BE2C (cell line): Measurements from ENCODE around the gene CXCL1. TPM values are rescaled to one million over a fixed set of nuclear protein-coding genes. Genes with fewer than 3 reads are reported as not detected.

ENCODE experiments used
- DNase-seq: peaks from one replicate; pipeline ENCODE4 v3.0.0-alpha.2; 2020
- H3K27me3 ChIP-seq: fragments of 250-450 bp; sonication (Bioruptor Pico); 2 replicates; pipeline ENCODE4 v1.5.1; 2020; ENCODE audit warnings: mild to moderate bottlenecking
- H3K36me3 ChIP-seq: fragments of 250-450 bp; sonication (Bioruptor Pico); 2 replicates; pipeline ENCODE4 v1.5.1; 2020; ENCODE audit warnings: mild to moderate bottlenecking
- H3K4me1 ChIP-seq: fragments of 250-450 bp; sonication (Bioruptor Pico); 2 replicates; pipeline ENCODE4 v1.5.1; 2020
- H3K4me3 ChIP-seq: 2 replicates; pipeline ENCODE4 v1.5.1; 2011; ENCODE audit warnings: low read depth, low read length
- H3K9me3 ChIP-seq: fragments of 250-450 bp; sonication (Bioruptor Pico); 2 replicates; pipeline ENCODE4 v1.5.1; 2020
- polyA plus RNA-seq: library from polyadenylated mRNA; unstranded; fragments of >200 nt; gene quantifications from one replicate; pipeline ENCODE4 v1.2.1, GENCODE V29; 2012; ENCODE audit warnings: low read depth, missing spikeins; ENCODE audit not compliant: insufficient read length, insufficient read depth
- TF ChIP-seq, protein P1 (sequence below): IDR thresholded peaks from 2 replicates; pipeline ENCODE4 v1.5.1; 2012; ENCODE audit warnings: mild to moderate bottlenecking, low read depth, low read length

Gene CXCL1
- polyA plus RNA-seq, result not detected

DNA sequence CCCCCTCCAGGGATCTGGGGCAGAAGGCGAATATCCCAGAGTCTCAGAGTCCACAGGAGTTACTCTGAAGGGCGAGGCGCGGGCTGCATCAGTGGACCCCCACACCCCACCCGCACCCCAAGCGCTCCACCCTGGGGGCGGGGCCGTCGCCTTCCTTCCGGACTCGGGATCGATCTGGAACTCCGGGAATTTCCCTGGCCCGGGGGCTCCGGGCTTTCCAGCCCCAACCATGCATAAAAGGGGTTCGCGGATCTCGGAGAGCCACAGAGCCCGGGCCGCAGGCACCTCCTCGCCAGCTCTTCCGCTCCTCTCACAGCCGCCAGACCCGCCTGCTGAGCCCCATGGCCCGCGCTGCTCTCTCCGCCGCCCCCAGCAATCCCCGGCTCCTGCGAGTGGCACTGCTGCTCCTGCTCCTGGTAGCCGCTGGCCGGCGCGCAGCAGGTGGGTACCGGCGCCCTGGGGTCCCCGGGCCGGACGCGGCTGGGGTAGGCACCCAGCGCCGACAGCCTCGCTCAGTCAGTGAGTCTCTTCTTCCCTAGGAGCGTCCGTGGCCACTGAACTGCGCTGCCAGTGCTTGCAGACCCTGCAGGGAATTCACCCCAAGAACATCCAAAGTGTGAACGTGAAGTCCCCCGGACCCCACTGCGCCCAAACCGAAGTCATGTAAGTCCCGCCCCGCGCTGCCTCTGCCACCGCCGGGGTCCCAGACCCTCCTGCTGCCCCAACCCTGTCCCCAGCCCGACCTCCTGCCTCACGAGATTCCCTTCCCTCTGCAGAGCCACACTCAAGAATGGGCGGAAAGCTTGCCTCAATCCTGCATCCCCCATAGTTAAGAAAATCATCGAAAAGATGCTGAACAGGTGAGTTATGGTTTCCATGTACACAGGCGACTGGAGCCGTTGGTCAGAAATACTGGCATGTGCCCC lies at the start of gene CXCL1:
Gene CXCL1, plus strand, starts transcription at position 264 of the 926 bp plus-strand sequence. Its CDS starts 78 bp downstream, at position 342.
- Histone ChIP-seq H3K9me3 (no peaks in the 10 kb centered on the region), H3K4me3 (no peak within 1 kb of the TSS), H3K36me3 (no peaks in the 10 kb centered on the region), H3K27me3 (peaks cover 18% of the 10 kb centered on the region), H3K4me1 (no peaks in the 10 kb centered on the region)
- TF ChIP-seq, protein P1, sequence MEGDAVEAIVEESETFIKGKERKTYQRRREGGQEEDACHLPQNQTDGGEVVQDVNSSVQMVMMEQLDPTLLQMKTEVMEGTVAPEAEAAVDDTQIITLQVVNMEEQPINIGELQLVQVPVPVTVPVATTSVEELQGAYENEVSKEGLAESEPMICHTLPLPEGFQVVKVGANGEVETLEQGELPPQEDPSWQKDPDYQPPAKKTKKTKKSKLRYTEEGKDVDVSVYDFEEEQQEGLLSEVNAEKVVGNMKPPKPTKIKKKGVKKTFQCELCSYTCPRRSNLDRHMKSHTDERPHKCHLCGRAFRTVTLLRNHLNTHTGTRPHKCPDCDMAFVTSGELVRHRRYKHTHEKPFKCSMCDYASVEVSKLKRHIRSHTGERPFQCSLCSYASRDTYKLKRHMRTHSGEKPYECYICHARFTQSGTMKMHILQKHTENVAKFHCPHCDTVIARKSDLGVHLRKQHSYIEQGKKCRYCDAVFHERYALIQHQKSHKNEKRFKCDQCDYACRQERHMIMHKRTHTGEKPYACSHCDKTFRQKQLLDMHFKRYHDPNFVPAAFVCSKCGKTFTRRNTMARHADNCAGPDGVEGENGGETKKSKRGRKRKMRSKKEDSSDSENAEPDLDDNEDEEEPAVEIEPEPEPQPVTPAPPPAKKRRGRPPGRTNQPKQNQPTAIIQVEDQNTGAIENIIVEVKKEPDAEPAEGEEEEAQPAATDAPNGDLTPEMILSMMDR, result no peak
- DNase-seq, result no peak

DNA sequence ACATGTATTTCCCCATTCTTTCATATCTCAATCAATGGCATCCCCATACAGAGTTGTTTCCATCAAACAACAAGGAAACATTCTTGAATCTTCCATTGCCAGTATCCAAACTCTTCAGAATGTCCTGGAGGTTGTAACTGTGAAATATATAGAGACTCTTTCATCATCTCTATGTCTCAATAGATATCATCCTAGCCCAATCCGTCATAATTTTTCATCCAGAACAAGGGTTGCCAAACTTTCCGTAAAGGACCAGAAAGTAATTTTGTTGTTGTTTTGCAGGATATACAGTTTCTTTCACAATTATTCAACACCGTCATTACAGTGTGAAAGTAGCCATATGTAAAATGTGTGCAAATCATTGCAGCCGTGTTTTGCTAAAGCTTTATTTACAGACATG lies 47.9 kb upstream of the CXCL1 start:
- Histone ChIP-seq H3K4me3 (no peak overlapping the region), H3K27me3 (no peaks in the 10 kb centered on the region), H3K9me3 (no peaks in the 10 kb centered on the region), H3K4me1 (no peaks in the 10 kb centered on the region), H3K36me3 (no peaks in the 10 kb centered on the region)
- TF ChIP-seq, protein P1, result no peak
- no peak for DNase-seq

DNA sequence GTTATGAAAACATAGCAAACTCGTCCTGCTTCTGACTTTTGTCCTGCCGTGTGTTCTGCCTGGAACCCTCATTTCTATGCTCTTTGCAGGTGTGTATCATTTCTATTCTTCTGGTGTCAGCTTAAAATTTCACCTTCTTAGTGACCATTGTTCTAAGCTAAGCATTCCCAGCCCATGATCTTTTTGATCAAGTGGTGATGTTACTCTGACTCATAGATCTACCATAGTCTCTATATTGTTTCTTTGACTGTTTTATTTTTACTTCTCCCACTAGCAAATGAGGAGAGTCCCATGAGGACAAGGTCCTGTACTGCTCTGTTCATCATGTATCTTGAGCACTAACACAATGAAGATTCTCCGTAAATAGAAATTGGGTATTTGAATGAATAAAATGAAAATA lies 46.8 kb upstream of the CXCL1 start:
- TF ChIP-seq, protein P1, result no peak
- Histone ChIP-seq H3K27me3 (no peaks in the 10 kb centered on the region), H3K4me3 (no peak overlapping the region), H3K36me3 (no peaks in the 10 kb centered on the region), H3K9me3 (no peaks in the 10 kb centered on the region), H3K4me1 (no peaks in the 10 kb centered on the region)
- no peak for DNase-seq

DNA sequence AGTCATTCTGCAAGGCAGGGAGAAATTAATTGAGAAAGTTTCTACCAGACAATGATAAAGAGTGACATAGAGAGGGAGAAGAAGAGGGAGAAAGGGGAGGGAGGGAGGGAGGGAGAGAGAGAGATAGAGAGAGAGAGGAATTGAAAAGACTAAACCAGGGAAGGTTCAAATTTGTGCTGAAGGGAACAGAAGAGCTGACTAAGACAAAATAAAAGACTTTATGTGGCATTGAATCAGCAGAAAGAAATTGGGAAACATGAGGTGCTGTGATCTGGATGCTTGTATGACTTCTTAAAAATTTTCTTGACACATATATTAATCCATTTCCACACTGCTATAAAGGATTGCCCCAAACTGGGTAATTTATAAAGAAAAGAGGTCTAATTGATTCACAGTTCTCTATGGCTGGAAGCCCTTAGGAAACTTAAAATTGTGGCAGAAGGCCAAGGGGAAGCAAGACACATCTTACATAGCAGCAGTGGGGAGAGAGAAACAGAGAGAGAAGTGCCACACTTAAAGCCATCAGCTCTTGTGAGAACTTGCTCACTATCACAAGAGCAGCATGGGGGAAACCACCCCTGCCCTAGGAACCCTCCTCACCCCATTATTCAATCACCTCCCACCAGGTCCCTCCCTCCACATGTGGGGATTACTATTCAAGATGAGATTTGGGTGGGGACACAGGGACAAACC lies 46.2 kb upstream of the CXCL1 start:
- no peaks in the 10 kb centered on the region for H3K27me3 ChIP-seq
- TF ChIP-seq, protein P1, result no peak
- H3K36me3 ChIP-seq, result no peaks in the 10 kb centered on the region
- no peaks in the 10 kb centered on the region for H3K9me3 ChIP-seq
- no peak overlapping the region for H3K4me3 ChIP-seq
- DNase-seq, result no peak
- no peaks in the 10 kb centered on the region for H3K4me1 ChIP-seq

DNA sequence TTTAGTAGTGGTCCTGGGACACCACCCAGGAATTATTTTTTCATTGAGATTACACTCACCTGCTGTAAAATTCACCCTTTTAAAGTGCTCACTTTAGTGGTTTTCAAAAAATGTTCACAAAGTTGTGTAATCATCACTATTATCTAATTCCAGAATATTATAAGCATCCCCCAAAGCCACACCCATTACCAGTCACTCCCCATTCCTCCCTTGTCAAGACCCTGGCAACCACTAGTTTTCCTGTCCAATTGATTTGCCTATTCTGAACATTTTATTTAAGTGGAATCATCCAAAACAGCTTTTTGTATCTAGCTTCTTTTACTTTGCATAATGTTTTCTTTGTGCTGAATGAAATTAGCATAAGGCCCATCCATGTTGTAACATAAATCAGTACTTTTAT lies 45.4 kb upstream of the CXCL1 start:
- no peaks in the 10 kb centered on the region for H3K9me3 ChIP-seq
- H3K27me3 ChIP-seq, result no peaks in the 10 kb centered on the region
- no peak overlapping the region for H3K4me3 ChIP-seq
- no peaks in the 10 kb centered on the region for H3K4me1 ChIP-seq
- no peaks in the 10 kb centered on the region for H3K36me3 ChIP-seq
- no peak for DNase-seq
- TF ChIP-seq, protein P1, result no peak
